Measurements from ENCODE around the gene CAPN15.

Gene CAPN15

DNA sequence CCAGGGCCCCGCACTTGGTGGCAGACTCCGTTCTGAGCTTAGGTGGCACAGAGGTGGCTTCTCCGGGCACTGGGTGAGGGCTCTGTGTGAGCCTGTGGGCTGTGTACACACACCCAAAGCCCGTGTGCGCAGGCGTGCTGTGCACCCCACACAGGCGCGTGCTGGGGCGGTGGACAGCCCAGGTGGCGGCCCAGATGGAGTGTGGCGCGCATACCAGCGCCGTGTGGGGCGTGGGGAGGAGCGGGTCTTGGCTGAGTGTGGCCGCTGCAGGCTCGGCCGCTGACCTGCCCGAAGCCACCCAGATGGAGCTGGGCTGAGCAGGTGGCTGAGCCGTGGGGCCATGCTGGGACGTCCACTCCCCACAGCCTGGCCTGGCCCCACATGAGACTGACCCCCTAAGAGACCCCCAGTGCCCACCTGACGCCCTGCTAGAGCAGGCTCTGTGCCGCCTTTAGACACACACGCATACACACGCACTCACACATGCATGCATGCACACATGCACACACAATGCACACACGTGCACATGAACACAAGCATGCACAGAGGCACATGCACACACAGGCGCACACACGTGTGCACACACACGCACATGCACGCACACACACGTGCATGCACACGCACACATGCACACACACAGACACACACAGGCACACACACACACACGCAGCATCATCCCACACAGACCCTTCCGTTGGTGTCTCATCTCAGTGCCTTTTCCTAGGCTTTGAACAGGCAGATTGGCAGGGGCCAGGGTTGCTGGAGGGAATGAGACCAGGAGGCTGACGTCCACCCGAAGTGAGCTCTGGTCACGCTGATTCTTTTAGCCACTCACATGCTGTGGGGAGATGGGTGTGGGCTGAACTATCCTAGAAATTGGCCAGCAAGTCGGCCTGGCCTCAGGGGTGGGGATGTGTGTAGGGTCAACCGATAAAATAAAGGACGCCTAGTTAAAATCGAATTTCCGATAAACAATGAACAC is 34.7 kb downstream of the CAPN15 start:
- DNase-seq (ENCODE audit: low spot score): no peak

DNA sequence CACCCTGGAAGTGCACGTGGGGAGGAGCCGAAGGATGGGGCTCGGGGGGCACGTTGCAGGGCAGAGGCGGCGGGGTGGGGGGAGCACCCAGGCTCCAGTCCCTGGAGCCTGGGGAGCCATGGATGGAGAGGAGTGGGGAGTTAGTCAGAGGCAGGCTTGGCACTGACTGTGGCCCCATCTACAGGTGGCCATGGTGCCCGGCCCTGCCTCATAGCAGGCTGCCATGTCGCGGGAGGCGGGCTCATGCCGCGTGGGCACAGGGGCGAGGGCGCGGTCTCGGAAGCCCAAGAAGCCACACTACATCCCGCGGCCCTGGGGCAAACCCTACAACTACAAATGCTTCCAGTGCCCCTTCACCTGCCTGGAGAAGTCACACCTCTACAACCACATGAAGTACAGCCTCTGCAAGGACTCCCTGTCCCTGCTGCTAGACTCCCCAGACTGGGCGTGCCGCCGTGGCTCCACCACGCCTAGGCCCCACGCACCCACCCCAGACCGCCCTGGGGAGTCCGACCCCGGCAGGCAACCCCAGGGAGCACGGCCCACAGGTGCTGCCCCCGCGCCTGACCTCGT is 35.6 kb downstream of the CAPN15 start:
- no peak for DNase-seq (ENCODE audit: low spot score)

DNA sequence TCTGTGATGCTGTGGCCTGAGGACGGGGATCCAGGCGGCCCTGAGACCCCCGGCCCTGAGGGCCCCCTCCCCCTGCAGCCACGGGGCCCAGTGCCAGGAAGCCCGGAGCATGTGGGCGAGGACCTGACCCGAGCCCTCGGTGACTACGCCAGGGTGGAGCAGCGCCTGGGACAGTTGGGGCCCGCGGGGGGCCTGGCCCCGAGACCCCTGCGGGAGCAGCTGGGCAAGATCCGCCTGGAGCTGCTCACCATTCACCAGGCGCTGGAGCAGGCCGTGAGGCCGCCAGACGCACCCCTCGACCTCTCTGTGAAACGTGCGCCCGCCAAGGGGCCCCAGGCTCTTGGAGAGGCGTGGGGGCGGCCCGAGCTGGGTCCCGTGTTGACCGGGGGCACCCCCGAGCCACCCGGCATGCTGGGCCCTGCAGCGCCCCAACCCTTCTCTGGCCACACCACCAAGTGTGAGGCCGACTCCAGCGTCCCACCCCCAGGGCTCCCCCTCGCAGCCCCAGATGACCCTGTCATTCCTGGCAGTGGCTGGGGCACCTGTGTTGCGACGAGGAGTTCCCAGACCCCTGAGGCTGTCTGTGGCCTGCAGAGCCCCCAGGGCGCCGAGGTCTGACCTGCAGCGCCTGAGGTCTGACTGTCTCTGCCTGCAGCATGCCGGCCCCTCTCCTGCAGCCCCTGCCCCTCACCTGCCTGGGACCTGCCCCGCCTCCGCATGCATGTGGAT is 37.3 kb downstream of the CAPN15 start:
- DNase-seq (ENCODE audit: low spot score): no peak

- DNase-seq (ENCODE audit: low spot score): no peak
Observed at GRCh38 chr16:565419-566330, 38.2 kb downstream of the CAPN15 start.

- DNase-seq (ENCODE audit: low spot score): no peak
Observed at GRCh38 chr16:566475-567372, 39.2 kb downstream of the CAPN15 start, which contains the start of gene NHLRC4. Gene NHLRC4 (plus strand): TSS chr16:567005. CDS start chr16:568048, 1,043 bp downstream.

DNA sequence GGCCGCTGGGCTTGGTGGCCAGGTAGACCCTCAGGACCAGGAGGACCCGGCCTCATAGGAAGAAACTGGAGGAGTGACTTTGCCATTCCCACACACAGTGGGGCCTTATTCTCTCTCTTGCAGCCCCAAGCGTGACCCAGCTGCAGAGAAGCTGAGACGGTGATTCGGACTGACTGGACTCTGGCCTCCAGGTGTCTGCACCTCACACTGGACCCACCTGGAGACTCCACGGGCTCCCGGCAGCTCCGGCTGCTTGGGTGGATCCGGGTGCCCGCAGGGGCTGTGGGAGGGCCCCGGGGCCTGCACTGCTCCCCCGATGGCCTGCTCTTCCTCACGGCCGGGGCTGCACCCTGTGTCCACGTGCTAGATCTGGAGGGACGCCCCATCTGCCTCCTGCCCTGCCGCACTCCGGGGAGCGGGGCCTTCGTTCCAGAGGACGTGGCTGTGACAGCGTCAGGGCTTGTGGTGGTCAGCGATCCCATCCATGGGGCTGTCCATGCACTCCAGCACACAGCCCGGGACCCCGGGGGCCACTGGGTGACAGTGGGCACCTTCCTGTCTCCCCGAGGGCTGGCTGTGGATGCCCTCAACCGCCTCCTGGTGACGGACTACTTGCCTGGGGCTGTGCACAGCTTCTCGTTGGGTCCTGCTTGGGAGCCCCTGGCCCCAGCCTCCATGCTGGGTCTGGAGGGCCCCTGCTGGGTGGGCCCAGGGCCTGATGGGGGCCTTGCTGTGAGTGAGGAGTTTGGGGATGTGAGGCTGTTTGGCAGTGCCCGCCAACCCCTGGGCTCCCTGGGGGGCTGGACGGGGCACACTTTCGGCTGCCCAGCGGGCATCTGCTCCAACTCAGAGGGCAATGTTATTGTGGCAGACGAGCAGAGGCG is 40.1 kb downstream of the CAPN15 start:
- no peak for DNase-seq (ENCODE audit: low spot score)

GRCh38 chr16:568401-569258 is 41.1 kb downstream of the CAPN15 start:
- DNase-seq (ENCODE audit: low spot score): no peak

DNA sequence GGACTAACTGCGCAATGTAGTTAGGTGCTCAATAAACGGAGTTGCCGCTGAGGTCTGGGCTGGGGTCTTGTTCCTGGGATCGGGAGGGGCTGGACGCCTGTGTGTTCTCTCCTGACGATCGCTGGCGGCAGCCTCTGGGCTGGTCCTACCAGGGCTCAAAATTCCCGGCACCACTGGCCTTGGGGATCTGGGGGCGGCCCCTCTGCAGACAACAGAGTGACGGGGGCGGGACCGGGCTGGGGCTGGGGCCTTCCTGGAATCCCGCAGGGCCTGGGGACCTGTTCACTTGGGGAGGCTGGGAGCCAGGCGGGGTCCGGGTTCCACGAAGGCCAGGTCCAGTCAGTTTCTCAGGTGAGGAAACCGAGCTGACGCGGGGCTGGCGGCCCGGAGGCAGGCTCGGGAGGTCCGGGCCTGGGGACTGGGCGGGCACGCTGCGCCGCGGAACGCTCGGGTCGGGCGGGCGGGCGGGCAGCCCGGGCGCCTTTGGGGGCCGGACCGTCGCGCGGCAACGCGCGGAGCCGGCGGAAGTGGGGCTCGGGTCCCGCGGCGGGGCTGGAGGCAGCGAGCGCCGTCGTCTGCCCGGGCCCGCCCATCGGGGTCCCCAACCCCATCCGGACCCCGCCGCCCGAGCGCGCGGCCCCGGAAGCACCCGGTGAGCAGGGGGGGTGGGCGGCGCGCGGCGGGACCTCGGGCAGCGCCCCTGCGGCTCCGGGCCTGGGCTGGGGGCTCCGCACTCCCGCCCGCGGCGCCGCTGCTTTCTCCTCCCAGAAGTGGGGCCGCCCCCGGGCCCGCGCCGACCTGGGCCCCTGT is 42.1 kb downstream of the CAPN15 start, which contains the start of gene PIGQ:
TSS of gene PIGQ (plus strand) at position 524 of the 810 bp plus-strand sequence. CDS start 4,107 bp downstream, outside the sequence.
- DNase-seq (ENCODE audit: low spot score): peak; percentile 45

DNA sequence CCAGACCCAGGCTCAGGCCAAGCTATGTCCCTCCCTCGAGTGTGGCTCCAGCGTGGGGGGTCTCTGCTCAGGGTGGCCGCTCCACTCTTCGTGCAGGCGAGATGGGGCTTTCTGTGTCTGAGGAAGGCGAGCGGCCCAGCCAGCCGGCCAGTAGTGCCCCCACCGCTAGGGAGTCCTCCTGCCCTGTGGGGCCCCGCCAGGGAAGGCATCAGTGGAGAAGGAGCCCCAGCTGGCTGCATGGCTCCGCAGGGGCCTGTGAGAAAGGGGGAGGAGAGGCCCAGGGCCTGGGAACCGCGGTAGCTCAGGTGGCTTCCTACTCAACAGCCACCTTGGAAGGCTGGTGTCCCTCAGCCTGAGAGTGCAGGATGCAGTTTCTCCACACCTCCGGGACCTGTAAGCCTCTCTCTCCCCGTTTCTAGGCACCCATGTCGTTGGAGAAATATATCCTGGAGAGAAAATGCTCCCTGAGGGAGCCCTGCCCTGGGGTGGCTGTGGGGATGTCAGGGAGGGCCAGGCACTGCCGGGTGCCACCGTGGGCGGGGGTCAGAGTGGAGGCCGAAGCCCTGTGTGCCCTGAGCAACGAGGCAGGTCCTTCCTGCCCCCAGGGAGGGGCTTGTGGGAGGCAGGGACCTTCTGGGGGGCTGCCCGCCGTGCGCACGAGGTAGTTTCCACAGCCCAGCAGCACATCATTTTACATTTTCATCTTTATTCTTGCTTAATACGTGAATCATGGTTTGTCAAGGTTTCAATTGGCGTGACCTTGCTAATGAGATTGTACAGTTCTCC is 45.5 kb downstream of the CAPN15 start:
- DNase-seq (ENCODE audit: low spot score): no peak

- DNase-seq (ENCODE audit: low spot score): no peak
Observed at GRCh38 chr16:574021-574760, 46.7 kb downstream of the CAPN15 start.

DNA sequence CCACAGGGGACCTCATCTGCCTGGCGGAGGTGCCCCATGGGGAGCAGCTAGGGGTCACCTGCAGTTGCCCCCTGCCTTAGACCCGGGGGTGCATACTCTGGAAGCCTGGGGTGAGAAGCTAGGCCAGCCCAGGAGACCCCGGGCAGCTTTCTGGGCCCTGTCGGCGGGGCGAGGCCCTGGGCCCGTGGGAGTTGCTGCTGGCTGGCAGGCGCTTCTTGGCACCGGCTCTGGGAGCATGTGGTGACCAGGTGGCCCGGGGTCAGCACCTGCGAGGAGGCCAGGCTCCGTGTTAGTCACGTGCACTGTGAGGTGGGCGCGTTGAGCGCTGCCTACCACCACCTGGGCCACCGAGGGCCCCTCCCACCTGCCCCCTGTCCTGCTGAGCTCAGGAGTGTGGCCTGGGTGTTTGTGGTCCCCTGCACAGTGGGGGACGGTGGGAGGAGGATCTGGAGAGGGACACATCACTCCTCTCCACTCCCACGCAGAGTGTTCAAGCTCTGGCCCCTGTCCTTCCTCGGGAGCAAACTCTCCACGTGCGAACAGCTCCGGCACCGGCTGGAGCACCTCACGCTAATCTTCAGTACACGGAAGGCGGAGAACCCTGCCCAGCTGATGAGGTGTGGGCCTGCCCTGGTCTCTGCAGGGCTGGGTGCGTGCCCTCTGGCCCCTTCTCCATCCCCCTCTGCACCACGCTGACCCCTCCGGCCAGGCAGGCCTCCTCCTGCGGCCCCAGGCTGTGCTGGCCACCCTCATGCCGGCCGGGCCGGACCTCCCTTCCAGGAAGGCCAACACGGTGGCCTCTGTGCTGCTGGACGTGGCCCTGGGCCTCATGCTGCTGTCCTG is 48.1 kb downstream of the CAPN15 start:
- no peak for DNase-seq (ENCODE audit: low spot score)

GRCh38 chr16:576197-576822 is 48.8 kb downstream of the CAPN15 start:
- DNase-seq (ENCODE audit: low spot score): no peak

GRCh38 chr16:576823-577201 is 49.3 kb downstream of the CAPN15 start:
- no peak for DNase-seq (ENCODE audit: low spot score)

DNA sequence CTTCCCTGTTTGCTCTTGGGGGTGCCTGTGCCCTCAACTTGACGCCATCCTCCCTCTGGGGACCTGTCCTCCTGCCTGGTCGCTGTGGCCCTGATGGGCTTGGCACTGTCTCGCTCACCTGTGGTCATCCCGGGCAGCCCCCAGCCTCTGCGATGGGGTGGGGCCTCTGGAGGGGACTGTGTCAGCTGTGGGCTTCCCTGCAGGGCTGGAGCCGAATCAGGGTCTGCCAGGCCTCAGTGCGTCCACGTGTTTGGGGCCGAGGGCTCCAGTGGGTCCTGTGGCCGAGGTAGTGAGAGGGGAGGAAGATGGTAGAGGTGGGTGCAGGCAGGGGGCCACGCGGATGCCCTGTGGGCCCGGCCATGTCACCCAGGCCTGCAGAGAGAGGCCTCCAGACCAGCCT is 50.3 kb downstream of the CAPN15 start:
- DNase-seq (ENCODE audit: low spot score): no peak

All from putamen (tissue), 1 donor.